AG09309 (cell line): Measurements from ENCODE around the gene KCTD6.

ENCODE experiments used
- DNase-seq: peaks from one replicate; pipeline ENCODE4 v3.0.0-alpha.2; 2010; ENCODE audit warnings: low read depth
- H3K4me3 ChIP-seq: 2 replicates; pipeline ENCODE4 v1.5.1; 2011; ENCODE audit warnings: mild to moderate bottlenecking, low read depth, low read length, moderate library complexity; ENCODE audit not compliant: control insufficient read depth
- TF ChIP-seq, protein P1 (sequence below): IDR thresholded peaks from 2 replicates; pipeline ENCODE4 v1.5.1; 2011; ENCODE audit warnings: mild to moderate bottlenecking, low read depth, low read length, inconsistent platforms; ENCODE audit not compliant: insufficient read depth, control insufficient read depth; ENCODE audit errors: missing control alignments

KCTD6 gene

DNA sequence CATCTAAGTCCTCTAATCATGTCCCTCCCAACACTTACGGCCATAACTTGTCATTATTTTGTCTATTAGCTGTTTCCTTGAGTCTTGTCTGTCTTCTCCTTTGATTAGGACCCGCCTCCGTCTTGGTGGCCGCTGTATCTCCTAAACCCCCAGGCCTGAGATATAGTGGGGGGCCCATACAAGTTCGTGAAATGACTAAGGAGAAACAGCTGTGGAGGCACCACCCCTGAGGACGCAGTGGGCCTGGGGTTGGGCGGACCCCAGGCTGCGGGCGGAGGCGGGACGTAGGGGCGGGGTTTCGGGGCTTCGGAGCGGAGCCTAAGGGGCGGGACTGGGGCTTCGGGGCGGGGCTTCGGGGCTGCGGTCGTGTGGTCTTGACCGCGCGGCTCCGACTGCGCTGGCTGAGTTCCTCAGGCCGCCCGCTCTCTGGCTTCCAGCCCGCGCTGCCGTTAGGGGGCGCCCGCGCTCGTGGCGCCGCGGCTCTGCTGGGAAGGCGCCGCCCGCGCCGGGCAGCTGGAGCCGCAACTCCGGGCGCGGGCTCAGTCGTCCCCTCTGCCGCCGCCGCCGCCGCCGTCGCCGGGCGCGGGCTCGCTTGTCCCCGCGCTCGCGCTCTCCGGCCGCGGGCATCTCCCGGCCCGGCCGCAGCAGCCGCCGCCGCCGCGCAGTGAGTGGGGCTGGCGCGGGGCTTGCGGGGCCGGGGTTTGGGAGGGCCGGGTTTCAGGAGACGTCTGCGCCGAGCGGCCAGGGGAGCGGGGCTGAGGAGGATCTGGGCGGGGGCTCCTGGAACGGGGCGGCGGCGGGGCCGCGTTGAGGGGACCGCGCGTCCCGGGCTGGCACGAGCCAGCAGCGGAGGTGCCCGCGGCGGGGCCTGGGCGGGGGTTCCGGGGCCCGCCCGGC, at the start of gene KCTD6:
Gene KCTD6, plus strand, starts transcription at position 591 of the 897 bp plus-strand sequence. CDS start 6,660 bp downstream, outside the sequence.
- peak; percentile 54 for DNase-seq
- peak within 1 kb of the TSS; percentile 67 for H3K4me3 ChIP-seq
- TF ChIP-seq, protein P1, sequence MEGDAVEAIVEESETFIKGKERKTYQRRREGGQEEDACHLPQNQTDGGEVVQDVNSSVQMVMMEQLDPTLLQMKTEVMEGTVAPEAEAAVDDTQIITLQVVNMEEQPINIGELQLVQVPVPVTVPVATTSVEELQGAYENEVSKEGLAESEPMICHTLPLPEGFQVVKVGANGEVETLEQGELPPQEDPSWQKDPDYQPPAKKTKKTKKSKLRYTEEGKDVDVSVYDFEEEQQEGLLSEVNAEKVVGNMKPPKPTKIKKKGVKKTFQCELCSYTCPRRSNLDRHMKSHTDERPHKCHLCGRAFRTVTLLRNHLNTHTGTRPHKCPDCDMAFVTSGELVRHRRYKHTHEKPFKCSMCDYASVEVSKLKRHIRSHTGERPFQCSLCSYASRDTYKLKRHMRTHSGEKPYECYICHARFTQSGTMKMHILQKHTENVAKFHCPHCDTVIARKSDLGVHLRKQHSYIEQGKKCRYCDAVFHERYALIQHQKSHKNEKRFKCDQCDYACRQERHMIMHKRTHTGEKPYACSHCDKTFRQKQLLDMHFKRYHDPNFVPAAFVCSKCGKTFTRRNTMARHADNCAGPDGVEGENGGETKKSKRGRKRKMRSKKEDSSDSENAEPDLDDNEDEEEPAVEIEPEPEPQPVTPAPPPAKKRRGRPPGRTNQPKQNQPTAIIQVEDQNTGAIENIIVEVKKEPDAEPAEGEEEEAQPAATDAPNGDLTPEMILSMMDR: peak; percentile 60

DNA sequence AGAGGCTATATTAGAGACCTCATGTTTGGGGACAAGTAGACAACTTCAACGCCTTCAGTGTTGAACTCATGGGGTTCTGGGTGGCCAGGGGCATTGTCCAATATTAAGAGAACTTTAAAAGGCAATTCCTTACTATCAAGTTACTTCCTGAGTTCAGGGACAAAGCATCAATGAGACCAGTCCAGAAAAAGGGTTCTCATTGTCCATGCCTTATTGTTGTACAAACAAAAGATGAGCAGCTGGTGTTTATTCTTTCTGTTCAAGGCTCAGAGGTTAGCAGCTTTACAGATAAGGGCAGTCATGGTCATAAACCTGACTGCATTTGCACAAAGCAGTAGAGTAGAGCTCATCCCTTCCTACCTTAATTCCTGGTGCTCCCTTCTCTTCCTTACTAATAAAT, 39.7 kb upstream of the KCTD6 start:
- TF ChIP-seq, protein P1: no peak
- H3K4me3 ChIP-seq: no peak overlapping the region
- DNase-seq: no peak

DNA sequence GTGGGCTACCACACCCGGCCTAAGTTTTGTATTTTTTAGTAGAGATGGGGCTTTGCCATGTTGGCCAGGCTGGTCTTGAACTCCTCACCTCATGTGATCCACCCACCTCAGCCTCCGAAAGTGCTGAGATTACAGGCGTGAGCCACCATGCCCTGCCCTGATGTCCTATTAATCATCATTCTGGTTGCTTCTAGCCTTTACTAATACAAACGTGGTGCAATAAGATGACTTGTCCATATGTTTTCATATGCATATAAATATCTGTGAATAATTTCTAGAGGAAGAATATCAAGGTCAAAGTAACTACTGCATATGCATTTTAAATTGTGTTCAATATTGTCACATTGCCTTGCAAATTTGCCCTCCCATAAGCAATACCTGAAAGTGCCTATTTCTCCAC, 32.7 kb upstream of the KCTD6 start:
- no peak for DNase-seq
- TF ChIP-seq, protein P1: no peak
- H3K4me3 ChIP-seq: no peak overlapping the region

DNA sequence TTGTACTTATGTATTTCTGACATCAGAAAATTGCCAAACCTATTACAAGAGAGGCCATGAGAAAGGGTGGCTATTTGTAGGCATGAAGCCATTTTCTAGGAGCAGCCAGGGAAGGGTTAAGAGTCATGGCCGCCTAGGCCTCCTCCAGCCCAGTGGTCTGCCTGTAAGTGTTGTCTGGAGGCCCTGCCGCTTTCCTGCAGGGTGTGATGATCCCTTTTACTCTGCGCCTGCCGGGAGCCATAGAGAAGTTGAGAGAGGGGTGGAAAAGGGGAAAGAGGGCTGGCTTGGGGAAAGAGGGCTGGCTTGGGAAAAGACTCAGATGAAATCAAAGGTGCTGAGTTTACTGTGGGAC, 29.1 kb upstream of the KCTD6 start:
- no peak for DNase-seq
- H3K4me3 ChIP-seq: no peak overlapping the region
- TF ChIP-seq, protein P1: no peak

DNA sequence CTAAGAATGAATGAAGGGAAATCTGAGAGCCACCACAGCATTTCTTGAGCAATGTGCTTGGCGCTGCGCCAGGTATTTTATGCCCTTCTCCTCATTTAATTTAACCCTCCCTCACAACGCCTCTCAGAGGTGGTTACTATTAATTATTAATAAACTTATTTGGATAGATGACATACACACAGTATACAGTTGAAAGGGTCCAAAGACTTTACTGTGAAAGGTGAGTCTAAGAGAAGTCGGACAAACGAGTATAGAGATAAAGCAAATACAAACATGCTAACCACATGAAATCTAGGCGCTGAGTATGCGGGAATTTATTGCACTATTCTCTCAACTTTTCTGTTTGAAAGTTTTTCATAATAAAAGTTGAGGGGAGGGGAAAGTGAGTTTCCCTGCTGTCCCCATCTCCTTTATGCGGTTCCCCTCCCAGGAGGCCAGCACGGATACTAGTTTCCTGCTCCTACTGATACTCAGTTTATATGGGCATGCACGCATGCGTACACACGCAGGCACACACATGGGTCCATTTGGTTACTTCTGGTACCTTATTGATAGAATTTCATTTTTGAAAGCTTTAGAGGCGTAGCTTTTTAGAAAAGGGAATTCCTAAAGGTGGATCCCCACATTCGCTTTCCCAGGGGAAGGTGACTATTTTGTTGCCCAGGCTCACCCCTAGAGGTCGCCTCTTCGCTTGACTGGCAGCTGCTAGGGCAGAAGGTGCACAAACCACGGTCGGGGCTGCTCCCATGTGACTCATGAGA, 28.5 kb upstream of the KCTD6 start:
- no peak overlapping the region for H3K4me3 ChIP-seq
- TF ChIP-seq, protein P1: peak; percentile 88
- DNase-seq: peak; percentile 59

DNA sequence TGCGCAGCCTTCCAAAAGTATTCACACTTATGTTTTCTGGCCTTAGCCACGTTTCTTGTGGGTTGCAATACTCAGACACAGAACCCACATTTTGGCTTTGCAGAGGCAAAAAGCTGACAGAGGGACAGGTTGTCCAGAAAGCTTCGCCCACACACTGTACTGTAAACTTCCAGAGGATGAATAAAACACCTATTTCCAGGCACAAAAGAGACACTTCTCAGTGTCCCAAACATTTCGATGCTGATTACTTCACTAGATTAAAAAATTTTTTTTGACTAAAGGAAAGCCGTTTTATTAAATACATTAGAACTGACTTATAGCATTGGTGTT, 28.0 kb upstream of the KCTD6 start:
- no peak overlapping the region for H3K4me3 ChIP-seq
- TF ChIP-seq, protein P1: no peak

More for the DNA sequence above, 28.0 kb upstream of the KCTD6 start:
- no peak for DNase-seq
